ENCODE measurements around the gene KLHL15.
"Not testable (repeated sequence)": the region's sequence is repeated elsewhere in the genome, so short reads cannot be mapped to it uniquely, and the experiment has no call there.

The KLHL15 gene

DNA sequence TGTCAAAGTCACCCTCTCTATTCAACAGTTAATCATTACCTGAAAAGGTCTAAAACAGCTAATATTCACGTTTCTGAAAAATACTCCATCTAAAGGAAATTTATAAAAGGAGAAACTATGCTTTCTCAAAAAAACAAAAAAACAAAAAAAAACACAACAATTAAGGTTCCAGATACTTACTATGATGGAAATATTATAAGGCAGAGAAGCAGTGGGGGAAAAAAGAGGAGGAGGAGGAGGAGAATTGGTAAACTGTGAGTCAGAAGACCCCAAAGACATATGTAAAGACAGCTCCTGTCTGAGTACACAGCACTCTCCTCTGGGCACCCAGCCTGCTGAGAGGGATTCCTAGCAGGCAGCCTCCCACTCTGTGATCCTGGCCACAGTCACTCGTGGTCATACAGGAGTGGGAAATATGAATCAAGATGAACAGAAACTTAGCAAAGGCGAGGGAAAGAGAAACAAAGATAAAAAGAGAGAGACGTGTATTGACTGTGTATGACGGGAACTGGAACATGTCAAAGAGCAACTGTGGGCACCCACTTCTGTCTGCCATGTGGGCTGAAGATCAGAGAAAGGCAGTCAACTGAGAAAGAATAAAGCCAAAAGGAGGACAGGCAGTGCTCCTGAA lies 12.5 kb downstream of the KLHL15 start:
- DNase-seq, result no peak

DNA sequence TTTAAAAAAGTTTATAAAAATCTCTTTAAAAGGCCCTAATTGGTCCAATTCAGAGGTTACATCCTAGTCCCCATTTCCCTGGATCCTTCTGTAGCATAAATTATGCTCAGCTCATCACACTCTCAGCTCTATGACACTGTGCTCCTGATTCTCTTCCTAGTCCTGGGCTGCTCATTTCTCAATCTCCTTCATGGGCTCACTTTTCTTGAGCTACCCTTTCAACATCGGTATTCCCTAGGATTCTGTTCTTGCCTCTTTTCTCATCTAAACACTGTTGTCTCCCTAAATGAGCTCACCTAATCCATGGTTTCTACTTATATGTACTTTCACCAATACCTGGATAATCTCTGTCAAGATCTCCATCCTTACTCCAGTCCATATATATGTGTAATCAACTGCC lies 14.7 kb downstream of the KLHL15 start:
- DNase-seq, result no peak

DNA sequence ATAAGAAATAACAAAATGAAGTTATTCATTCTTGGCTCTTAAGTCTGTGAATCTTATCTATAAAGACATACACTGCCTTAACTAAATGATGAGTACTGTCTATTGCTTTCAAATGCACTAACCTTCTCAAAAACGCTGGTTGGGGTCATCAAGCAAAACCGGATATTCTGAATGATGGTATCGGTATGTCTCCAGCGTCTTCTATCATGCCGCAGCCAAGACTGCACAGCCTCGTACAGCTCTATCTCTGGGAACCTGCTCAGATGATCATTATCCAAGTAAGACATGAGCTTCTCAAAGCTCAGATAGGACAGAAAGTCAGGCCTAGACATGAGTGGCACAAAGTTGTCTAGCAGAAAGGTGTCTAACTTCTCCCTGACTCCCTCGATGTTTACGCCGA lies 21.1 kb downstream of the KLHL15 start:
- DNase-seq, result no peak

DNA sequence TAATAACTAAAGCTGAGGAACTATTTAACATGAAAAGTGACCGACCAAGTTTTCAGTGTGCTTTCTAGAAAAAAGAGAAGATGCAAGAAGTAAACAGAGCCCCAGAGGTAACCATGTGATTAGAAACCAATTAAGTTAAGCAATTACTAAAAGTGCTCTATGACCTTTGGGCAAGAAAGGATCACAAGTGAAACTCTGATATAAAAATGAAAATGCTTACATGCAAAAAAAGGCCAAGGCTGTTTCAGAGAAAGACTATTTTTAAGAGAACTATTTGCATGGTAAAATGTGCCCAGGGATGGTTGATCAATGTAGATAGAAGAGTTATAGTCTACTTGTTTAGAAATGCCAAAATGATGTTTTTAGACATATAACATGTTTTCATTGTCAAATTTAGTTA lies 22.0 kb downstream of the KLHL15 start:
- no peak for DNase-seq

DNA sequence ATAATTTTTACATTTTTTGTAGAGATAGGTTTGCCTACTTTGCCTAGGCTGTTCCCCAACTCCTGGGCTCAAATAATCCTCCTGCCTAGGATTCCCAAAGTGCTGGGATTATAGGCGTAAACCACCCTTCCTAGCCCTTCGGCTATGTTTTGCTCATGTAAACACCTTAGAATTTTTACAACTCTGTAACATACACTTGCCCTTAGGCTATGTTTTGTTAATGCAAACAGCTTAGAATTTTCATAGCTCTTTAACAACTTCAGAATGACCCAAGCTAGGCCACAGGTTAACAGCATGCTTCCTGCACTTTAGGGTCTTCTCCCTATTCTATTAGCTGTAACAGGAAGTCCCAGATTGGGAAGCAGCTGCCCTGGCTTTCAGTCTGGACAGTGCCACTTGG lies 24.2 kb downstream of the KLHL15 start:
- DNase-seq, result no peak

DNA sequence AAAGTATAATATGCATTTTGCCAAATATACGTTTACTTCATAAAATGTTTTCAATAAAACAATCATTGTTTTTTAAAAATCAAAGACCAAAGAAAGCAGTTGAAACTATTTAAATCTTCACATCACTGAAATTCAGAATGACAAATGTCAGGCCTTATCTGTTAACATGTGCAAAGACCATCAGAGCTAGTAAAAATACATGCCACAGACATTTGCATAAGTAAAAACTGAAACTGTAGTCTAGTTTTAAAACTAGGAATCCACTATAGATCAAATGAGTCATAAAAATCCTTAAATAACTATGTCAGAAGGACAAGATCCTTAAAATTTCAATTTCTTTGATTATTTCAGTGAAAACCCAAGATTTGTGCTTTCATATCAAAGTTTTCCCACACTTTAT lies 24.8 kb downstream of the KLHL15 start:
- no peak for DNase-seq

DNA sequence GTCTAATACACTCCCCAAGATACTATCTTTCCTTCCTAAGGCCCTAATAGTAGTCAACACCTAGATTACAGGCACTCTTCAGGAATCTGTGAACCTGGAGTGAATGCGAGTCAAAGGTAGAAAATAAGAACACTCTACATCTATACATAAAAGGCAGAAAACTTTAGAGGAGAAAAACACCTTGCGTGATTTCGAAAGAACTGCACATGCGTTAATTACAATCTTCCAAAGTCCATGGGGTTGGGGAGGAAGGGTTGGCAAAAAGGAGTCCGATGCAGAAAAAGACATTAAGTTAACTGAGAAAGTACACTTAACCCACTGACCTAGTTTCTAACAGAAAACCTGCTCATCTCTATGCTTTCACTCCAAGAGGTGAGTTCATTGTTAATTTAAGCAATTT lies 27.3 kb downstream of the KLHL15 start:
- DNase-seq, result no peak

DNA sequence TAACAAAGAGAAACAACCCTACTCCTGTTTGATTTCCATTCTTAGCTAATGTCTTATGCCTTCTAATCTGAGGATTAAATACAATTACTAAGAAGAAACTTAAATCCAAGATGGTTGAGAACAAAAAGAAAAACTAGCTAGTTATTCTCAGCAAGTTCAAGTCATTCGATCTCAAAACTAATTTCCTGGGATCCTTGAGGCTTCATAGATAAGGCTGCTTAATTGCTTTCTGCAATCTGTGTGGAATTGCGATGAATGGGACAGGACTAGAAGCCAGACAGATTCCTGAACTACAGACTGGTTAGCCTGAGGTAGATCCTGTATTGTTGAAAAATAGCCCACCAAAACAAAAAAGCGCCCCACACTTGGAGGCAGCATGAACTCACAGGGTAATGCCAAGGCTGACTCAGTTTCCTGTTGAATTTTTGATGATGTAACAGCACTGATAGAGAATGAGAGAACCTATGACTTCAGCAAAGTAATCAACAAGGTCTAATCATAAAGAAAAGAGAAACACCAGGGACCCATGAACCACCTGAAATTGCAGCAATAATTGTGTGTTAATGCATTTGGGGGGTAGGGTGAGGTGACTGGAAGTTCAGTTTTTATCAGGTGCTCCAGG lies 33.9 kb downstream of the KLHL15 start:
- DNase-seq, result no peak

DNA sequence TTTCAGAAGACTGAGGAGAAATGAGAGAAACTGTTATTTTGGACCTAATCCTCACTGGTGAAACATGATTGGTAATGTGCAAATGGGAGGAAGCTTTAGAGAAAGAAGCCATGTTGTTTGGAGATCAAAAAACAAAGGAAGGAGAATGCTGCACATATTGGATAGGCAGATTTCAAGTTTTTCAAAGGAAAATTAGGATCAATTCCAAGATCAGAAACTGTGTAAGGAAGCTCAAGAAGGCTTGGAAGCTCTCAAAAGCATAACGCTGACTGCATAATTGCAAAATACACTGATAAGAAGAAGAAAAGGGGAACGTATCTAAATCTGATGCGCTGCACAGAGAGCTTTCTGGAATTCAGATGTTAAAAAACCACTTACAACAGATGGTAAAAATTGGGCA lies 34.6 kb downstream of the KLHL15 start:
- DNase-seq, result no peak

DNA sequence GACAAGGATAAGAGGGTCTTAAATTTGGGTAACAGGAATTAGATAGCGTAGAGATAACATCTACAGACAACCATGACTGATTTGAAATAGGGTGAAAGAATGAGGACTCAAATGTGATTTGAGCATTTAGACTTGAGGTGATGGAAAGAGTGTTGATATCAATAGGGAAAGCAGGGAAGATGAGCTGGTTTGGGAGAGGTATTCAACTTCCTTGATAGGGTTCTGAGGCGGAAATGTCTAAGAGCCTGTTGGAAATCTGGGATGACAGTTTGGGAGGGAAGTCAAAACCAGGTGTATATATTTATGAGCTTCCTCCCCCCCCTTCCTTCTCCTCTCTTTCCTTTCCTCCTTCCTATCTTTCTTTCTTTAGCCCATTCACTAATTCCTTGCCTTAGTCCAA lies 36.5 kb downstream of the KLHL15 start:
- no peak for DNase-seq

DNA sequence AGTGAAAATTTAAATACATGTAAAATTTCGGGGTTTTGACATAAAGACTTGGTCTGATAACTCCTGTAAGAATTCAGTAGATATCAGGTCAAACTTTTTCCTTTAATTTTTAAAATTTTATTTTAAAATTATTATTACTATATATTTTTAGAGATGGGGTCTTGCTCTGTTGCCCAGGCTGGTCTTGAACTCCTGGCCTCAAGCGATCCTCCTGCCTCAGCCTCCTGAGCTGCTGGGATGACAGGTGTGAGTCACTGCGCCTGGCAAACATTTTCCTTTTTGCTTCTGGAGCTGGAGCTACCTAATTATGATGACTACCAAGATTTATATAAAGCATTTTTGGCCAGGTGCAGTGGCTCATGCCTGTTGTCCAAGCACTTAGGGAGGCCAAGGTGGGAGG lies 37.3 kb downstream of the KLHL15 start:
- DNase-seq, result no peak

DNA sequence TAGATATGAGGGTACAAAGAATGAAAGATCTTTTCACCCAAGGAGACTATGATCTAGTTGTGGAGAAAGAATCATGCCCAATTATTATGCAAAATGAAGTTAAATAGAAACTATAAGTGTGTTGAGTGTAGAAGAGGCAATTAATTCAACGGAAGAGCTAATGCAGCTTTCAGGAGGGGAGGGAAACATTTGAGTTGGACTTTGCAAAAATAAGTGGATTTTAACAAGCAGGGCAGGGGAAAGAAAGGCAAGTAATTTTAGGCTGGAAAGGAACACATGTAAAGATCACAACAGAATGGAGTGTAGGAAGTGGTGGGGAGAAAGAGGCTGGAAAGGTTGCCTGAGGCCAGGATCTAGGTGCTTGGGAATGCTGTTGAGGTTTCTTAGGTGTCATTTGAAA lies 44.1 kb downstream of the KLHL15 start:
- DNase-seq, result no peak

DNA sequence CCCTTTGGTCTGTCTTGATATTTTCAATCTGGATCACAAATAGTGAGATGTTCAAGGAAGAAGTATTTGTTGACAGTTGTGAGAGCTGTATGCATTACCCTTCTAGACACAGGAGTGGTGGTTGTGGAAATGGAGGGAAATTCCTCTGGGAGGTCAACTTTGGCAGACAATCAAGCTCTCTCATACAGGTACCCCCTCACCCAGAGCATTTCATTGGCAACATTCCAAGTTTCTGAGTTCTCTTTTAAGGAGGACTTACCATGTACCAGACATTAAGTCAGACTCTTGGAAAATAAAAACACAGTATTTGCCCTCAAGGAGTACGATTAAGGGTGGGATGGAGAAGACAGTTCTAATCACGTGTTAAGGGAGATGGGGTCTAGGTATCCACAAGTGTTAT lies 45.3 kb downstream of the KLHL15 start:
- no peak for DNase-seq

DNA sequence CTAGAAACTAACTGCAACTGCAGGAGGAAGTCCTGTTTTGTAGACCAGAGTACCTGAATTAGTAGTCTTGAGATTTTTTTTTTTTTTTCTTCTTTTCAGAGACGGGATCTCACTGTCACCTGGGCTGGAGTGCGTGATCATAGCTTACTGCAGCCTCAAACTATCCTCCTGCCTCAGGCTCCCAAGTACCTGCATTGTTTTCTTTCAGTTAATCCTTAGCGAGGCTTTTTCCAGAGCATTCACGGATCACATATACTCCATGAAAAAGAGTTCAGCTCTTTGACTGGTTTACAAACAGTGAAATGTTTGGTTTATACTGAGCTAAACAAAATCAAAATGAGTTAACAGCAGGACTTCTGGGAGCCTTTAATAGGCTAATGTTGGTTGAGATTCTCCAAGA lies 45.8 kb downstream of the KLHL15 start:
- no peak for DNase-seq

DNA sequence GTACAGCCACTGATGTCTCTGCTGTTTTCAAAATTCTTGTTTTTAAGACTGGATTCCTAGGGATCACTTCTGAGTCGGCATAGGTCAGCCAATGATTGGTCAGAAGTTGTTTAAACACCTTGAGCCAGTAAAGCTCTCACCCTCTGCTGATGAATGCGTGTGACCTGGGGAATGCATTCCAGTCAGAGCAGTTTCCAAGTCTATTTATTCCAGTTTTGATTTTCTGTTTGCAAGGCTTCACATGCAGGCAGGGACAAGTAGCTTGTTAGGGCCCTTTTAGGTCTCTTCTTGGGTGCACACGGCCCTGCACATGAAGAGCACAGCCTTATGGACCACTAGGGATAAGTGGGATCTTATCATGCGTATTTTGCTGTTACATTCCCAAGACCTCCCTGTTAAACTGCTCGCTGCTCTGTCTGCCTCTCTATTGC lies 47.0 kb downstream of the KLHL15 start:
- DNase-seq, result no peak

DNA sequence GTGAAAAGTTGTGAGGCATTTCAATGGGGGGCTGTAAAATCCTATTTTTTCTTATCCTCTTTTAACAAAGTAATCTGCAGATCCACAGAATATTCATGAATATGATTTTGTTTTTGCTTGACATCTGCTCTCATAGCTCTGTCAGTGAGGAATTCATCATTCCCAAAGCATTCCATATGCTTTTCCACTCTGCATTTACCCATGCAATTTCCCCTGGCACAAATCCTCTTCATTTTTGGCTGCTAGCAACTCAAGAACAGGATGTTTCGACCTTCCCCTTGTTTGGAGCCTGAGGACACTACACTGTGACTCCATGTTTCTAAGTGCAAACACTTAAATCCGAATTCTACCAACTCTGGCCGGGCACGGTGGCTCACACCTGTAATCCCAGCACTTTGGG lies 48.5 kb downstream of the KLHL15 start:
- no peak for DNase-seq

DNA sequence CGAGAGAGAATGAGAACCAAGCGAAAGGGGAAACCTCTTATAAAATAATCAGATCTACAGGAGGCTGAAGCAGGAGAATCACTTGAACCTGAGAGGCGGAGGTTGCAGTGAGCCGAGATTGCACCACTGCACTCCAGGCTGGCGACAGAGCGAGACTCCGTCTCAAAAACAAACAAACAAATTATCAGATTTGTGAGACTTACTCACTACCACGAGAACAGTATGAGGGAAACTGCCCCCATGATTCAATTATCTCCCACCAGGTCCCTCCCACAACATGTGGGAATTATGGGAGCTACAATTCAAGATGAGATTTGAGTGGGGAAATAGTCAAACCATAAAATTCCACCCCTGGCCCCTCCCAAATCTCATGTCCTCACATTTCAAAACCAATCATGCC lies 61.4 kb downstream of the KLHL15 start:
- DNase-seq, result not testable (repeated sequence)

DNA sequence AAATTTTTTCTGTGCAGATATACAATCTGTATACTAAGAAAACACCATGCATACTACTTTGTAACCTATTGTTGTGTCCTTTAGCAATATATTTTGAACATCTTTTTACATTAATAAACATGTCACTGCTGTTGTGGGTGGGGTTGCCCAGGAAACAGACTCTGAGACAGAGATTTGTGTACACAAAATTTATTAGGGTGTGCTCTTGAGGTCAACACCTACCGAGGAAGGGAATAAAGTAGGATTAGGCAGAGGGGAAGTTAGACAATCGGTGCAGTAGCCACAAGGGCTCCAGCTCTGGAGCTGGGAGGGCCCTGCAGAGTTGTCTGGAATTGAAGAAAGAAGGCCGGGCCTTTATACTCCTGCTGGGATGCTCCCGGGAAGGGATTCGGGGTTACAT lies 62.8 kb downstream of the KLHL15 start:
- no peak for DNase-seq

DNA sequence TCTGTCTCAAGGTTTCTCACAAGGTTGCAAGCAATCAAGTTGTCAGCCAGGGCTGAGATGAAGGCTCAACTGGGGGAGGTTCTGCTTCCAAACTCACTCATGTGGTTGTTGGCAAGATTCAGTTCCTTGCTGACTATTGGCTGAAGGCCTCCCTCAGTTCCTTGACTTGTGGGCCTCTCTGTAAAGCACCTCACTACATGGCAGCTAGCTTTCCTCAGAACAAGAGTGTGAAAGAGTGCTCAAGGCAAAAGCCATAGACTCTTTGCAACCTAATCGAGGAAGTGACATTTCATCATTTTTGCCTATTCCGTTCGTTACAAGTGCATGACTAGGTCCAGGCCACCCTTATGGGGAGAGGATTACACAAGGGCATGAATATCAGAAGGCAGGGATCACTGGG lies 67.2 kb downstream of the KLHL15 start:
- no peak for DNase-seq

DNA sequence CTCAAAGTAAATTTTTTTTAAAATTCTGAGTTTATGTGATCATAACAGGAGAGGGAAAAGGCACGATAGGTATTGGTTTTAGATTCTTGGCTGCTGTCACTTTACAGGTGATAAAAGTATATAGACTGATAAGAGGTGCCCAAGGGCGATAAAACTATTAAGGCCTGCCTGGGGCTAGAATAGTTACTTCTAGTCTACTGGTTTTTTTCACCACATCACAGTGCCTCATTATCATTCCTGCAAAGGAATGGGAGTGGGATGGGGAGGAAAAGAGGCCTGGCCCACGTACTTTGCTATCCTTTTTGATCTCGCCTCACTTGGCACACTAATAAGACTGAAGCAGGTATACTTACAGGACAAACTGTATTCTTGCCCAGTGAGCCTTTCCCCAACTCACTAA lies 72.6 kb downstream of the KLHL15 start:
- DNase-seq, result no peak

DNA sequence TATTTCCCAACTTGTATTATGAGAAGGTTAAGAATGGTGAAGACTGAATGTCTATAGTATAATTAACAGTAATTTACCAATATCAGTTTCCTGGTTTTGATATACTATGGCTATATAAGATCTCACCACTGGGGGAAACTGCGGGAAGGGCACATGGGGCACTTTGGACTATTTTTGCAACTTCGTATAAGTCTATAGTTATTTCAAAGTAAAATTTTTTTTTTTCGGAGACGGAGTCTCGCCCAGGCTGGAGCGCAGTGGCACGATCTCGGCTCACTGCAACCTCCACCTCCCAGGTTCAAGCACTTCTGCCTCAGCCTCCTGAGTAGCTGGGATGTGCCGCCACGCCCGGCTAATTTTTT lies 73.1 kb downstream of the KLHL15 start:
- no peak for DNase-seq

DNA sequence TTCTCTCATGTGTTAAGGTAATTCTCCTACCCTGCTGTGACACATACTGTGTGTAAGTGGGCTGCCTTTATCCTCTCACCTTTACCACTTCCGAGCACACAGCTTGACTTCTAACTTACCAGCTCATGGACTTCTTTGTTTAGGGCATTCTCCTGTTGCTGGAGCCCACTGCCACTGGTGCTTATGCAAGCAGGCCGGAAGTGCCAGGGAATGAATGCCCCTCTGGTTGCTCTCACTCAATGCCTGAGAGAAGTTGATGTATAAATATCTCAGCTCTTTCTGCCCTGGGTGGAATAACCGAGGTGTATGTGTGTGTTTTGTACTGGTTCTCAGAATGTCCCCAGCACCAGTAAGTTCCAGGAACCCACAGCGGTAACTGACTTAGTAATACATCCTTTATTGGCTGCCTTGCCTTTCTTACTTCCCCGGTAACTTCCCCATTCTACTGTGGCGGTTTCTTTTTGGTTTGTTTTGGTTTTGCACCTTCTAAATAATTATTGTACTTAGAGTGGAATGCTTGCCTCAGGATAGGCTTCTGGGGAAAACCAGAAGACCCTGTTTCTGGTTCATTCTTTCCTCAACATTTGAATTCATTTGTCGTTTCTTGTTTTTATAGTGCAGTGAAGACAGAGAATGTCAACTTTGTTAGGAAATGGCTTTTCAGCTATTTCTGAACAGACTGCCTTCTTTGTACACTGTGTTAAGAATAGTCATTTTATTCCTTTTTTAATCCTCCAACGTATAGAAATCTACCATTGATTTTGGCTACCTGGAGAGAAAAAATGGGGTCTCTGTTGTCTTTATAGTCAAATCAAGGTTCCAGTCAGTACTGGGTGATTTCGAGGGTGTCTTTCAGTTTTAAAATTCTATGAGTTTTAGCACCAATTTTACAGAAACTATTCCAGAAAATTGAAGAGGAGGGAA lies 73.7 kb downstream of the KLHL15 start:
- no peak for DNase-seq

DNA sequence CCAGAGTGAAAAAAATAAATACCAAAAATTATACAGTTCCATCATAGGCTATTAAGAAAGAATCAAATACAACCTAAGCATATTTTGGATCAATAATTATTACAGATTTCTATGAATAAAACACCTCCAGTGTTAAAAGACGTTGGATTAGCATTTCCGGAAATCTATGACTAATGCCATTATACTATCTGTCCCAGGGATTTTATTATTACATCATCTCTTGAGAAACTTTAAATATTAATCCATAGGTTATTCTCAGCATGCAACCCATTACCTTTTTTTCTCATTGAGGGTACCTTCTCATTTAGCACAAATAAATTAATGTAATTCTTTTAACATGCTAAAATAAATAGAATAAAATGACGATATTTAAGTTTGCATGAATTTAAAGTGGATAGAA lies 74.6 kb downstream of the KLHL15 start:
- DNase-seq, result no peak

DNA sequence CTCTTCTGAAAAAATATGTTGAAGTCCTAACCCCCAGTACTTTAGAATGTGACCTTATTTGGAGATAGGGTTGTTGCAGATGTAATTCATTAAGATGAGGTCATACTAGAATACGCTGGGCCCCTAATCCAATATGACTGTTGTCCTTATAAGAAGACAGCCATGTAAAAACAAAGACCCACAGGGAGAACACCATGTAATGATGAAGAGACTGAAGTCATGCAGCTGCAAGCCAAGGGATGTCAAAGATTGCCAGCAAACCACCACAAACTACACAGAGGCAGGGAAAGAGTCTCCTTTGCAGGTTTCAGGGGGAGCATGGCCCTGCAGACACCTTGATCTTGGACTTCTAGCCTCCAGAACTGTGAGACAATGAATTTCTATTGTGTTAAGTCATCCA lies 81.8 kb downstream of the KLHL15 start:
- no peak for DNase-seq
